GM10266 (cell line): ENCODE measurements around the gene VWA3B.

ENCODE experiments used
- DNase-seq: peaks from one replicate; pipeline ENCODE4 v3.0.0; 2012; ENCODE audit errors: extremely low spot score
- CTCF ChIP-seq: IDR thresholded peaks from 2 replicates; pipeline ENCODE4 v1.5.1; 2012; ENCODE audit warnings: mild to moderate bottlenecking, low read depth; ENCODE audit not compliant: control insufficient read depth, insufficient read depth; ENCODE audit errors: missing control alignments

Gene VWA3B

GRCh38 chr2:98308532-98308931 lies 221.6 kb downstream of the VWA3B start:
- no peak for DNase-seq
- TF ChIP-seq CTCF = no peak

- no peak for TF ChIP-seq CTCF
- DNase-seq = no peak
Measured at GRCh38 chr2:98309580-98309979, 222.6 kb downstream of the VWA3B start.

- DNase-seq = no peak
- no peak for TF ChIP-seq CTCF
Measured at GRCh38 chr2:98310010-98310409, 223.0 kb downstream of the VWA3B start.

DNA sequence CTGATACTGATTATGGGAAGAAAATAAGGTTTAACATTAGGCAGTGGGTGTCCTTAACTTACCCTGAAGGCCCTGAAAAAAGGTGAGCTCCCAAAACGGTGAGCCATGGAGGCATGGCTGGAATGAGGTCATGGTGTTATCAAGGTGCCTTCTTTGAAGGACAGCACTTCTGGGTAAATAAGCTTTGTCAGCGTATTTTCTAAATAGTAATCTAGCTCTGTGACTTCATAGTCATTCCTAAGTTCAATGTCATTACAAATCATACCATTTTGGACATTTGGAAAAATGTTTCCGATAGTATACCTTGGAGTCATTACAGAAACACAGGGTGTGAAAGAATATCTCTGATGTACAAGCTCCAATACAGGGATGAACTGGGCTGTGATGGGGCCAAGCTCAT lies 224.1 kb downstream of the VWA3B start:
- DNase-seq = no peak
- TF ChIP-seq CTCF = no peak

GRCh38 chr2:98311771-98312545 lies 225.0 kb downstream of the VWA3B start:
- DNase-seq = no peak
- TF ChIP-seq CTCF = no peak

DNA sequence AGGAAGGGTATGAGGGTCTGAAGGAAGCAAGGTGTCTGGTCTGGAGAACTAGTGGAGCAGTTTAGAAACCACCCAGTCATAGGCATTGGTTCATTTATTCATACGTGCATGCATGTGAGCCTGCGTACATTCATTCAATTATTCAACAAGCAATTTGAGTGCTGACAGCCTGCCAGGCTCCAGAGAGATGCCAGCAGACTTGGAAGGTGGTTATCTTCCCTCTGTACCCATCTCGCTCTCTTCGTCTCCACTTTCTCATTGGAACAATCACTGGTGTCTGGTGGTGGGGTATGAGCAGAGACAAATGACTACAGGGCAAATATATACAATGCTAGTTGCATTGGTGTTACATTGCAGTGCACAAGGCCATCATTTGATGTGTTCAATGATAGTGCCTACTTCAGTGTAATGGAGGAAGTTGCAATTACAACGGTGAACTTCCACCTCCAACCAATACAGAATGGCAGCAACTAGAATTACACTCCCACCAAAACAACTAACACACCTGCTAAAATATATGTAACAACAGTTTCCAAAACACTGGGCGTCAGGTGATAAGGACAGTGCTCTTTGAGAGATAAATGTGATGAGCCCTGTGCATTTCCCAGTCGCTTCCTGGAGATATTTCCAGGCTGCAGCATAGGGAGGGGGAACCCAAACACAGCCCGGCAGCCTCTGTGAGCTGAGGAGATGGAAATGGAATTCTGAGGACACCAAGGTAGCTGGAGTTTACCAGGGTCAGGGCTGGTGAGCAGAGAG lies 226.7 kb downstream of the VWA3B start:
- no peak for DNase-seq
- no peak for TF ChIP-seq CTCF

DNA sequence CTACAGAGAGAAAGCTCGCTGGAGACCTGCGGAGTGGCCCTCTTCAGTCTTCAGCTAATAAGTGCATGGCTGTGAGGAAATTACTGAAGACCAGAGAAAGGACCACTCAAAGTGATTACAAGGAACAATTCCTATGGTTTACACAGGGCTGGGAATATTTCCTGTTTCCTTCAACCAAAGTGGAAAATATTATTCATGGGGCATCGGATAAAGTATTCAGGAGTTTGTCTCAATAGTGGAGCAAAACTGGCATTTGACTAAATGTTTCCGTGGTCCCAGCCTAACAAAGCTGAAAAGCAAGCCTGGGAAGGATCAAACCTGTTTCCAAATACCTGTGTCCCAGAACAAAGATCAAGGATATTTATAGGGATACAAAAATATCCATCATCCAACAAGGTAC lies 227.3 kb downstream of the VWA3B start:
- DNase-seq = no peak
- TF ChIP-seq CTCF = no peak
